ENCODE data around the gene THPO. TPM values are rescaled to one million over a fixed set of nuclear protein-coding genes. Genes with fewer than 3 reads are reported as not detected.

THPO gene
- total RNA-seq, 1 donor from 2014 or later: not detected

GRCh38 chr3:184347321-184348056 lies 30.5 kb downstream of the THPO start:
- no peak for FAIRE-seq
- DNase-seq (ENCODE audit: low read depth): no peak
- Histone ChIP-seq H3K4me3 (ENCODE audit: low read depth, low read length) (no peak overlapping the region), H3K27me3 (ENCODE audit: control insufficient read depth, insufficient read depth, low read length) (no peaks in the 10 kb centered on the region), H3K36me3 (ENCODE audit: control insufficient read depth, insufficient read depth, low read length) (peaks cover 16% of the 10 kb centered on the region)
- no peak for TF ChIP-seq CTCF (IDR thresholded peaks at IDR 0.05; ENCODE audit: insufficient read depth, low read length, severe bottlenecking)

GRCh38 chr3:184346480-184347190 lies 31.4 kb downstream of the THPO start:
- FAIRE-seq: no peak
- H3K36me3 ChIP-seq (ENCODE audit: control insufficient read depth, insufficient read depth, low read length): peaks cover 19% of the 10 kb centered on the region
- H3K27me3 ChIP-seq (ENCODE audit: control insufficient read depth, insufficient read depth, low read length): no peaks in the 10 kb centered on the region
- TF ChIP-seq CTCF (IDR thresholded peaks at IDR 0.05; ENCODE audit: insufficient read depth, low read length, severe bottlenecking): no peak
- no peak overlapping the region for H3K4me3 ChIP-seq (ENCODE audit: low read depth, low read length)
- DNase-seq (ENCODE audit: low read depth): no peak

- TF ChIP-seq CTCF (IDR thresholded peaks at IDR 0.05; ENCODE audit: insufficient read depth, low read length, severe bottlenecking): peak; percentile 74
- DNase-seq (ENCODE audit: low read depth) (peak; percentile 66), FAIRE-seq (no peak)
- peaks cover 23% of the 10 kb centered on the region for H3K36me3 ChIP-seq (ENCODE audit: control insufficient read depth, insufficient read depth, low read length)
- H3K4me3 ChIP-seq (ENCODE audit: low read depth, low read length): no peak overlapping the region
- no peaks in the 10 kb centered on the region for H3K27me3 ChIP-seq (ENCODE audit: control insufficient read depth, insufficient read depth, low read length)
Observed at GRCh38 chr3:184345317-184346144, 32.5 kb downstream of the THPO start.

- H3K4me3 ChIP-seq (ENCODE audit: low read depth, low read length): no peak overlapping the region
- DNase-seq (ENCODE audit: low read depth) (no peak), FAIRE-seq (no peak)
- TF ChIP-seq CTCF (IDR thresholded peaks at IDR 0.05; ENCODE audit: insufficient read depth, low read length, severe bottlenecking): no peak
- peaks cover 23% of the 10 kb centered on the region for H3K36me3 ChIP-seq (ENCODE audit: control insufficient read depth, insufficient read depth, low read length)
- H3K27me3 ChIP-seq (ENCODE audit: control insufficient read depth, insufficient read depth, low read length): no peaks in the 10 kb centered on the region
Observed at GRCh38 chr3:184344579-184345316, 33.3 kb downstream of the THPO start.

- Histone ChIP-seq H3K36me3 (ENCODE audit: control insufficient read depth, insufficient read depth, low read length) (peaks cover 23% of the 10 kb centered on the region), H3K4me3 (ENCODE audit: low read depth, low read length) (no peak overlapping the region), H3K27me3 (ENCODE audit: control insufficient read depth, insufficient read depth, low read length) (no peaks in the 10 kb centered on the region)
- no peak for FAIRE-seq
- no peak for TF ChIP-seq CTCF (IDR thresholded peaks at IDR 0.05; ENCODE audit: insufficient read depth, low read length, severe bottlenecking)
- no peak for DNase-seq (ENCODE audit: low read depth)
Observed at GRCh38 chr3:184343200-184343876, 34.7 kb downstream of the THPO start.

All from bronchial epithelial cell (primary cell).